ENCODE measurements around the gene FBXO21.
"Not testable (repeated sequence)": the region's sequence is repeated elsewhere in the genome, so short reads cannot be mapped to it uniquely, and the experiment has no call there.

Gene FBXO21, protein sequence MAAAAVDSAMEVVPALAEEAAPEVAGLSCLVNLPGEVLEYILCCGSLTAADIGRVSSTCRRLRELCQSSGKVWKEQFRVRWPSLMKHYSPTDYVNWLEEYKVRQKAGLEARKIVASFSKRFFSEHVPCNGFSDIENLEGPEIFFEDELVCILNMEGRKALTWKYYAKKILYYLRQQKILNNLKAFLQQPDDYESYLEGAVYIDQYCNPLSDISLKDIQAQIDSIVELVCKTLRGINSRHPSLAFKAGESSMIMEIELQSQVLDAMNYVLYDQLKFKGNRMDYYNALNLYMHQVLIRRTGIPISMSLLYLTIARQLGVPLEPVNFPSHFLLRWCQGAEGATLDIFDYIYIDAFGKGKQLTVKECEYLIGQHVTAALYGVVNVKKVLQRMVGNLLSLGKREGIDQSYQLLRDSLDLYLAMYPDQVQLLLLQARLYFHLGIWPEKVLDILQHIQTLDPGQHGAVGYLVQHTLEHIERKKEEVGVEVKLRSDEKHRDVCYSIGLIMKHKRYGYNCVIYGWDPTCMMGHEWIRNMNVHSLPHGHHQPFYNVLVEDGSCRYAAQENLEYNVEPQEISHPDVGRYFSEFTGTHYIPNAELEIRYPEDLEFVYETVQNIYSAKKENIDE
- 63.8 to 97.3 (median 77.2) reads per million in 9 experiments for total RNA-seq

- peak within 1 kb of the TSS; percentile 93 for H3K27ac Mint-ChIP-seq
- H3K27me3 Mint-ChIP-seq = no peaks in the 10 kb centered on the region
- peak; percentile 87 for ATAC-seq (replicated peaks)
- H3K36me3 Mint-ChIP-seq (ENCODE audit: insufficient read depth) = peaks cover 41% of the 10 kb centered on the region
- H3K4me3 Mint-ChIP-seq = peak within 1 kb of the TSS; percentile 90 to 94
- H3K9me3 Mint-ChIP-seq = no peaks in the 10 kb centered on the region
- DNase-seq = peak; percentile 94 to 97 (median 95)
- peaks cover 13 to 24% of the 10 kb centered on the region in 2 donors for H3K4me1 Mint-ChIP-seq (ENCODE audit: low read depth in 2 of 2)
Measured at GRCh38 chr12:117190210-117190781, at the start of gene FBXO21. Gene FBXO21 (minus strand): TSS chr12:117190470. CDS start chr12:117190456, 14 bp downstream.

DNA sequence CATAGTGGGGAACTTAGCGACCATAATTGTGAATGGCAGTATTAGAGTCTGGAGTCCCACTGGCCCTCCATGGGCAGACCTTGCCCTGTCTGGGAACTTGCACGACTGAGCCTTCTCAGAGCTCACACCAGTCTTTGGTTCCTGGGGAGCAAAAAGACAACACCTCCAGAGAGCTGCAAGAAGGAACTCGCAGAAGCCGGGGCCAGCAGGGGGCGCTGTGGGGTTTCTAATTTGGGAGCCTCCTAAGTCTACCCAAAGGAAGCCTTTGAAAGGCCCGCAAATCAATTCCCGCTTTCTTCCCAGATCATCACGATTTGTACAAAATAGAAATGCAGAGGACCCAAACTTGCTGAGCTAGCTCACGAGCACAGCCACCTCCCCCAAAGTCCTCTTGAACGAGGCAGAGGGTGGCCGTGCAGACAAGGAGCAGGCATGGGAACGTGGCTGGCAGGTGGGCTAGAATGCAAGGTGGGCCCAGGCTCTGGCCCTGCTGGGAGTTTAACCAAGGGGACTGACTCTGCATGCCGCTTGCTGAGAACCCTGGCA is 46.3 kb upstream of the FBXO21 start:
- Mint-ChIP-seq H3K9me3 (no peaks in the 10 kb centered on the region), H3K27ac (no peak overlapping the region), H3K27me3 (peaks cover 29 to 38% of the 10 kb centered on the region in 2 donors), H3K4me3 (no peak overlapping the region), H3K4me1 (ENCODE audit: low read depth in 2 of 2) (peaks cover 0 to 1% of the 10 kb centered on the region in 2 donors), H3K36me3 (ENCODE audit: insufficient read depth) (no peaks in the 10 kb centered on the region)
- peak; percentile 49 to 61 (median 61) for DNase-seq
- ATAC-seq (replicated peaks) = no peak

- Mint-ChIP-seq H3K36me3 (ENCODE audit: insufficient read depth) (no peaks in the 10 kb centered on the region), H3K27me3 (peaks cover 36 to 47% of the 10 kb centered on the region in 2 donors), H3K4me1 (ENCODE audit: low read depth in 2 of 2) (peaks cover 0 to 1% of the 10 kb centered on the region in 2 donors), H3K4me3 (no peak overlapping the region), H3K27ac (no peak overlapping the region), H3K9me3 (no peaks in the 10 kb centered on the region)
- DNase-seq (no peak), ATAC-seq (replicated peaks) (no peak)
Measured at GRCh38 chr12:117235261-117235660, 45.0 kb upstream of the FBXO21 start.

DNA sequence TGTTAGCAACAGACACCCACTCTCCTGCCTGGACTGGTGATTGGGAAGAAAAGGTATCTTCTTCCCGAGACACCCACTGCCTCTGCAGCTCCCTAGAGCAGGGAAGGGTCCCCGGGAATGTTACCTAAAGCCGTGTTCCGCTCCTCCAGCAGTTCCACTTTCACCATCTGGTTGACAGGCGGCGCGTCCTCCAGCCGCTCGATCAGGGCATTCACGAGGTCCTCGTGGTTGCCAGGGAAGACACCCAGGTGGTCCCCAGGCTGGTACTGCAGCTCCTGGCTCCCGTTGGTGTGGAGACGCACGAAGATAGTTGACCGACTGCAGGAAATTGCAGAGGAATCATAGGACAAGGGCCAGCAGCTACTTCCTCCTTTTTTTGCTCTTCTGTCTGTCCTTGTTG is 44.2 kb upstream of the FBXO21 start:
- DNase-seq = no peak
- no peak overlapping the region for H3K4me3 Mint-ChIP-seq
- H3K4me1 Mint-ChIP-seq (ENCODE audit: low read depth in 2 of 2) = peaks cover 0 to 1% of the 10 kb centered on the region in 2 donors
- ATAC-seq (replicated peaks) = no peak
- H3K9me3 Mint-ChIP-seq = no peaks in the 10 kb centered on the region
- peaks cover 40 to 54% of the 10 kb centered on the region in 2 donors for H3K27me3 Mint-ChIP-seq
- no peaks in the 10 kb centered on the region for H3K36me3 Mint-ChIP-seq (ENCODE audit: insufficient read depth)
- H3K27ac Mint-ChIP-seq = no peak overlapping the region

DNA sequence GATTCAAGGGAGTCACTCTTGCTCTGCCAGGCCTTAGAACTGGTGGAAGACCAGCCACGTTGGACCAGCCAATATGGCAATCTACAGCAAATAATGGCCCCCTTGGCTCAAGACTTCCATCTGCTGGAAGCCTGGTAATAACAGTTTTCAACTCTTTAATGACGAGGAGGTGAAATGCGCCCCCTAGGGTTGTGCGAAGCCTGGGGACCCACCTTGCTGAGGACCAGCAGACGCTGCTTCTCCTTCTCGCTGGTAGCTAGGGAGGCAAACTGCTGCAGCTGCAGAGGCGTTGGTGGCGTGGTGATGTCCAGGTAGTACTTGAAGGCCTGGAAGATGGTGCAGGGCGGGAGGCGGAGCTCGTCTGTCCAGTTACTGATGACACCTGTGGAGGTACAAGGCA is 41.5 kb upstream of the FBXO21 start:
- no peak for DNase-seq
- peaks cover 53 to 69% of the 10 kb centered on the region in 2 donors for H3K27me3 Mint-ChIP-seq

GRCh38 chr12:117228239-117228638 is 38.0 kb upstream of the FBXO21 start:
- Mint-ChIP-seq H3K27me3 (peaks cover 42 to 66% of the 10 kb centered on the region in 2 donors), H3K27ac (peak overlapping the region in 1 of 2 donors; percentile 2), H3K4me3 (no peak overlapping the region), H3K4me1 (ENCODE audit: low read depth in 2 of 2) (no peaks in the 10 kb centered on the region), H3K9me3 (no peaks in the 10 kb centered on the region), H3K36me3 (ENCODE audit: insufficient read depth) (no peaks in the 10 kb centered on the region)
- DNase-seq (no peak), ATAC-seq (replicated peaks) (no peak)

More for the DNA sequence above, 41.5 kb upstream of the FBXO21 start:
- Mint-ChIP-seq H3K9me3 (no peaks in the 10 kb centered on the region), H3K27ac (no peak overlapping the region), H3K4me1 (ENCODE audit: low read depth in 2 of 2) (peaks cover 0 to 1% of the 10 kb centered on the region in 2 donors), H3K36me3 (ENCODE audit: insufficient read depth) (no peaks in the 10 kb centered on the region), H3K4me3 (no peak overlapping the region)
- ATAC-seq (replicated peaks) = no peak

DNA sequence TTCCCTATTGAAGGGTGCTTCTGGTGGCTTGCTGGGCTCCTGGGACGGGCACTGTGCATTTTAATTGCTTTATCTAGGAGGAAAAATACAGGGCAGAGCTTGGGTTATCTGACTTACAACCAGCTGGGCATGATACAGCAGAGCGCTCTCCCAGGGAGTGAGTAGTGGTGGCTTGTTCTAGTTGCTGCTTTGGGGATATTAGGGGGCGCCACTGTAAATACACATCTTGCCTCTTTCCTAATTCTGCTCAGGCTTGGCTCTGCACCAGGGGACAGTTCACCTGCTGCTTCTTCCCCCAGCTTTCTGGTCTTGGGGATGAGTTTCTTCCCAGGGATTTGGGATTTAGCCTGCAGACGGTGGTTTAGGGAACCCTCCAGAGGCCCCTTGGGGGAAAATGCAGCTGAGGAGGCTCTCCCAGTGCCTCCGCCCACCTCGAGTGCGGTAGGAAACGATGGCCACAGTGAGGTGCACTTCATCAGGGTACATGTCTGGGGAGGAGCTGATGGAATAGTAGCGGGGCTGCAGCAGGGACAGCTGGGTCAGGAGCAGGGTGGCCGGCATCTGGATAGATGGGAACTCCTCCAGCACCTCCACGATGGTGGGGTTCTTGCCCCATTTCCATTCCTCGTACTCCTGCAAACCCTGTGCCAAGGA is 36.9 kb upstream of the FBXO21 start:
- ATAC-seq (replicated peaks) = no peak
- no peaks in the 10 kb centered on the region for H3K36me3 Mint-ChIP-seq (ENCODE audit: insufficient read depth)
- no peak for DNase-seq
- H3K27ac Mint-ChIP-seq = no peak overlapping the region
- H3K9me3 Mint-ChIP-seq = no peaks in the 10 kb centered on the region
- no peak overlapping the region for H3K4me3 Mint-ChIP-seq
- peaks cover 36 to 63% of the 10 kb centered on the region in 2 donors for H3K27me3 Mint-ChIP-seq
- H3K4me1 Mint-ChIP-seq (ENCODE audit: low read depth in 2 of 2) = no peaks in the 10 kb centered on the region

DNA sequence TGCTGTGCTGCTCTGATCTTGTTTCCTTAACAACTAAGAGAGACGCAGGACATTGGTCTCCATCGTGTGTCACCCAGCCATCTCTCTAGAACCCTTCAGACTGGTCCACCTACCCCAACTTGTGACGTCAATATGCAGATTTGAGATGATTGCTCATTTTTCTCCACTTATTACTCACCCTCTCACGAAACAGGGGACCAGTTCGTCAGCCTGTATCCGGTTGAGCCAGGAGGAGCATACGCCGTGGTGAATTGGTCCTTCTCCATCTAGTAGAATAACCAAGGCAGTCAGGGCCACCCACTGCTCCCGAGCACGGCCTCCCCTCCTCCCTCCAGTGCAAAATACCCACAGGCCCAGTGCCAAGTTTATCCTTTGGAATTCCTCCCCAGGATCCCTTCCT is 36.2 kb upstream of the FBXO21 start:
- Mint-ChIP-seq H3K27ac (no peak overlapping the region), H3K27me3 (peaks cover 32 to 58% of the 10 kb centered on the region in 2 donors), H3K9me3 (no peaks in the 10 kb centered on the region), H3K36me3 (ENCODE audit: insufficient read depth) (no peaks in the 10 kb centered on the region), H3K4me1 (ENCODE audit: low read depth in 2 of 2) (no peaks in the 10 kb centered on the region), H3K4me3 (no peak overlapping the region)
- no peak for DNase-seq
- no peak for ATAC-seq (replicated peaks)

DNA sequence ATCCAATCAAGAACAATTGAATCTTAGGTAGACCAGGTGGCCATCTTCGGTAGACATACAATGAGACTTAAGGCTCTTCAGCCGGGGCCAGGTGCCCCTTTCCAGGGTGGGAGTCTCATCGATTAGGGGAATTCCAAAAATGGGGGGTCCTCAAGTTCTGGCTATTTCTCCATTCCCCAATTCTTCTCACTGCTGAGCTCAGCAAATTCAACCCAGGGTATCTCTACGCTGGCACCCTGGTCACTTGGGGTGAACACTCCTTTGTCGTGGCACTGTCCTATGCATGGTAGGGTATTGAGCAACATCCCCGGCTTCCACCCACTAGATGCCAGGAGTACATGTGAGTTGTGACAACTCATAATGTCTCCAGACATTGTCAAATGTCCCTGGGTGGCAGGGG is 34.9 kb upstream of the FBXO21 start:
- DNase-seq = no peak
- H3K27me3 Mint-ChIP-seq = peaks cover 27 to 53% of the 10 kb centered on the region in 2 donors
- H3K9me3 Mint-ChIP-seq = no peaks in the 10 kb centered on the region
- no peak for ATAC-seq (replicated peaks)
- no peaks in the 10 kb centered on the region for H3K36me3 Mint-ChIP-seq (ENCODE audit: insufficient read depth)
- H3K27ac Mint-ChIP-seq = no peak overlapping the region
- H3K4me3 Mint-ChIP-seq = no peak overlapping the region
- H3K4me1 Mint-ChIP-seq (ENCODE audit: low read depth in 2 of 2) = no peaks in the 10 kb centered on the region

GRCh38 chr12:117220947-117221346 is 30.7 kb upstream of the FBXO21 start:
- H3K9me3 Mint-ChIP-seq; ATAC-seq (replicated peaks); H3K27ac Mint-ChIP-seq; H3K4me1 Mint-ChIP-seq (ENCODE audit: low read depth in 2 of 2); H3K4me3 Mint-ChIP-seq; H3K36me3 Mint-ChIP-seq (ENCODE audit: insufficient read depth); DNase-seq: not testable (repeated sequence)
- H3K27me3 Mint-ChIP-seq = peaks cover 27 to 65% of the 10 kb centered on the region in 2 donors

- ATAC-seq (replicated peaks) = no peak
- no peak overlapping the region for H3K4me3 Mint-ChIP-seq
- H3K27me3 Mint-ChIP-seq = peaks cover 19 to 46% of the 10 kb centered on the region in 2 donors
- no peak for DNase-seq
- H3K27ac Mint-ChIP-seq = no peak overlapping the region
- no peaks in the 10 kb centered on the region for H3K9me3 Mint-ChIP-seq
- no peaks in the 10 kb centered on the region for H3K36me3 Mint-ChIP-seq (ENCODE audit: insufficient read depth)
- no peaks in the 10 kb centered on the region for H3K4me1 Mint-ChIP-seq (ENCODE audit: low read depth in 2 of 2)
Measured at GRCh38 chr12:117218149-117218548, 27.9 kb upstream of the FBXO21 start.

DNA sequence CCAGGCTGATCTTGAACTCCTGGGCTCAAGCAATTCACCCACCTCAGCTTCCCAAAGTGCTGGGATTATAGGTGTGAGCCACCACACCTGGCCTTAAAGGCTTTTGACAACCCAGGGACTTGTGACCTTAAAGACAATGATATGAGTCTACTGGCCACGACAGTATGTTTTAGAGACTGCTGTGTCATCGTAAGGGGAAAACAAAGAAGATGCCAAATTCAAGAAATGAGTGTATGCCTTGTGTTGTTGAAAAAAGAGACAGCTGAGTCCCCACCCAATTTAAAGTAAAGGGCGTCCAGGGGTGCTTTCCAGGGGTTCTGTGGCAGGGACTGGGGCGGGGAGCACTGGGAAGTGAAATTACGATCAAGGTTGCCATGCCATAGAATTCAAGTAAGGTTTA is 26.4 kb upstream of the FBXO21 start:
- H3K27ac Mint-ChIP-seq = no peak overlapping the region
- no peak for ATAC-seq (replicated peaks)

DNA sequence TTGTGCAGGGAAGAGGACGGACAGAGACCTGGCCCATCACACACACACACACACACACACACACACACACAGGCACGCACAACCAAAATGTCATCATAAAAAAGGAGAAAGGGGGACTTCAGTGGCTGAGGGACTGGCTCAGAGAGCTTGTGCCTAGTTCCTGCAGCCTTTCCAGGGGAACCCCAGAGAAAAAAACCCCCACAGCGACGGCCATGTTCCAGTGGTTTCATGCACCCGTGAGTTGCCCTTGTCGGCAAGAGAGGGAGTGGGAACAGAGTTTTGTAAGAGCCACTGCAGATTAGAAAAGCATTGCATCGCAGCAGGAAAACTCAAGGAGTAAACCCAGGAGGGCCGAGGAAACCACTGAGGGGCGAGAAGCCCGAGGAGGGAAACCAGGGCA is 24.5 kb upstream of the FBXO21 start:
- DNase-seq = no peak
- no peak overlapping the region for H3K27ac Mint-ChIP-seq
- peaks cover 20 to 69% of the 10 kb centered on the region in 2 donors for H3K27me3 Mint-ChIP-seq
- no peak for ATAC-seq (replicated peaks)
- H3K4me1 Mint-ChIP-seq (ENCODE audit: low read depth in 2 of 2) = no peaks in the 10 kb centered on the region
- no peaks in the 10 kb centered on the region for H3K9me3 Mint-ChIP-seq
- no peak overlapping the region for H3K4me3 Mint-ChIP-seq
- H3K36me3 Mint-ChIP-seq (ENCODE audit: insufficient read depth) = no peaks in the 10 kb centered on the region

More for the DNA sequence above, 26.4 kb upstream of the FBXO21 start:
- Mint-ChIP-seq H3K4me3 (no peak overlapping the region), H3K4me1 (ENCODE audit: low read depth in 2 of 2) (no peaks in the 10 kb centered on the region), H3K36me3 (ENCODE audit: insufficient read depth) (no peaks in the 10 kb centered on the region), H3K27me3 (peaks cover 21 to 59% of the 10 kb centered on the region in 2 donors), H3K9me3 (no peaks in the 10 kb centered on the region)
- DNase-seq = no peak

Measured in effector memory CD8-positive, alpha-beta T cell (primary cell).